TTC549 (cell line): ENCODE measurements around the gene ABCC1.
"Not testable (repeated sequence)": the region's sequence is repeated elsewhere in the genome, so short reads cannot be mapped to it uniquely, and the experiment has no call there.

Experiments
- FAIRE-seq: peaks from 2 replicates; lab custom pipeline; 2012; peaks lifted over from hg19 to GRCh38; lab: Jason Lieb, UNC

ABCC1 gene

GRCh38 chr16:16141784-16142396, 192.5 kb downstream of the ABCC1 start:
- no peak for FAIRE-seq

- no peak for FAIRE-seq
Measured at GRCh38 chr16:16143038-16143763, 193.8 kb downstream of the ABCC1 start.

- FAIRE-seq: no peak
Measured at GRCh38 chr16:16143931-16144330, 194.5 kb downstream of the ABCC1 start.

GRCh38 chr16:16144416-16144815, 195.0 kb downstream of the ABCC1 start:
- no peak for FAIRE-seq

GRCh38 chr16:16145286-16145685, 195.9 kb downstream of the ABCC1 start:
- no peak for FAIRE-seq

GRCh38 chr16:16146380-16147315, 197.2 kb downstream of the ABCC1 start:
- no peak for FAIRE-seq

GRCh38 chr16:16147316-16147999, 198.0 kb downstream of the ABCC1 start:
- no peak for FAIRE-seq

- not testable (repeated sequence) for FAIRE-seq
Measured at GRCh38 chr16:16148000-16148599, 198.7 kb downstream of the ABCC1 start.

GRCh38 chr16:16148755-16149154, 199.3 kb downstream of the ABCC1 start:
- no peak for FAIRE-seq

- no peak for FAIRE-seq
Measured at GRCh38 chr16:16149710-16150116, 200.3 kb downstream of the ABCC1 start.

- FAIRE-seq: no peak
Measured at GRCh38 chr16:16150117-16150877, 200.9 kb downstream of the ABCC1 start.

- no peak for FAIRE-seq
Measured at GRCh38 chr16:16150878-16151152, 201.4 kb downstream of the ABCC1 start.

- FAIRE-seq: no peak
Measured at GRCh38 chr16:16151315-16151714, 201.9 kb downstream of the ABCC1 start.

- FAIRE-seq: not testable (repeated sequence)
Measured at GRCh38 chr16:16153000-16153399, 203.6 kb downstream of the ABCC1 start.

GRCh38 chr16:16154281-16154951, 205.0 kb downstream of the ABCC1 start:
- no peak for FAIRE-seq

- FAIRE-seq: no peak
Measured at GRCh38 chr16:16155234-16155633, 205.8 kb downstream of the ABCC1 start.

GRCh38 chr16:16157166-16157565, 207.8 kb downstream of the ABCC1 start:
- FAIRE-seq: no peak

GRCh38 chr16:16158082-16158658, 208.8 kb downstream of the ABCC1 start:
- FAIRE-seq: no peak

GRCh38 chr16:16158741-16159374, 209.4 kb downstream of the ABCC1 start:
- FAIRE-seq: no peak

GRCh38 chr16:16159662-16160061, 210.2 kb downstream of the ABCC1 start:
- FAIRE-seq: no peak
